Astrocyte of the cerebellum (primary cell): ENCODE data around the gene TMEM181.
A peak's percentile ranks its signal among the peaks of the same experiment; 100 is the strongest.
"Not testable (repeated sequence)": the region's sequence is repeated elsewhere in the genome, so short reads cannot be mapped to it uniquely, and the experiment has no call there.

Experiments
- DNase-seq: peaks from one replicate; pipeline ENCODE4 v3.0.0-alpha.2; 2011; ENCODE audit warnings: low read depth
- H3K4me3 ChIP-seq: 2 replicates; pipeline ENCODE4 v1.5.1; 2011; ENCODE audit warnings: mild to moderate bottlenecking, low read depth, low read length, moderate library complexity
- in situ Hi-C: cut with HindIII; loops from 2 replicates; pipeline ENCODE4 v1.10.0; 2017; ENCODE audit warnings: low sequenced_read_pairs
- TF ChIP-seq, protein P1 (sequence below): IDR thresholded peaks from 2 replicates; pipeline ENCODE4 v1.5.1; 2012; ENCODE audit warnings: low read length, low read depth, moderate library complexity, mild to moderate bottlenecking; ENCODE audit errors: missing control alignments

The TMEM181 gene

DNA sequence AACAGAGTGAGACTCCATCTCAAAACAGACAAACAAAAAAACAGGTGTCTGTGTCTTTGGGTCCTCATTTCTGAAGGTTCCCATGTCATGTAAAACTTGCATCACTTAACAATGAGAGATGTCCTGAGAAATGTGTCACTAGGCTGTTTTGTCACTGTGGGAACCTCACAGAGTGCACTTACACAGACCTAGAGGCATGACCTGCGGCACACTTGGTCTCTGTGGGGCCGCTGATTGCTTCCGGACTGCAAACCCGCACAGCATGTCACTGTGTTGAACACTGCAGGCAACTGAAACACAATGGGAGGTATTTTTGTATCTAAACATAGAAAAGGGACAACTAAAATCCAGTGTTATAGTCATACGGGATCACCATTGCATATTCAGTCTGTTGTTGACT is 42.3 kb upstream of the TMEM181 start:
- TF ChIP-seq, protein P1, sequence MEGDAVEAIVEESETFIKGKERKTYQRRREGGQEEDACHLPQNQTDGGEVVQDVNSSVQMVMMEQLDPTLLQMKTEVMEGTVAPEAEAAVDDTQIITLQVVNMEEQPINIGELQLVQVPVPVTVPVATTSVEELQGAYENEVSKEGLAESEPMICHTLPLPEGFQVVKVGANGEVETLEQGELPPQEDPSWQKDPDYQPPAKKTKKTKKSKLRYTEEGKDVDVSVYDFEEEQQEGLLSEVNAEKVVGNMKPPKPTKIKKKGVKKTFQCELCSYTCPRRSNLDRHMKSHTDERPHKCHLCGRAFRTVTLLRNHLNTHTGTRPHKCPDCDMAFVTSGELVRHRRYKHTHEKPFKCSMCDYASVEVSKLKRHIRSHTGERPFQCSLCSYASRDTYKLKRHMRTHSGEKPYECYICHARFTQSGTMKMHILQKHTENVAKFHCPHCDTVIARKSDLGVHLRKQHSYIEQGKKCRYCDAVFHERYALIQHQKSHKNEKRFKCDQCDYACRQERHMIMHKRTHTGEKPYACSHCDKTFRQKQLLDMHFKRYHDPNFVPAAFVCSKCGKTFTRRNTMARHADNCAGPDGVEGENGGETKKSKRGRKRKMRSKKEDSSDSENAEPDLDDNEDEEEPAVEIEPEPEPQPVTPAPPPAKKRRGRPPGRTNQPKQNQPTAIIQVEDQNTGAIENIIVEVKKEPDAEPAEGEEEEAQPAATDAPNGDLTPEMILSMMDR: no peak
- no peak overlapping the region for H3K4me3 ChIP-seq
- DNase-seq: no peak
- in situ Hi-C loops: no loop called here

- in situ Hi-C loops: no loop called here
- TF ChIP-seq, protein P1: peak; percentile 71
- peak; percentile 68 for DNase-seq
- peak overlapping the region; percentile 25 for H3K4me3 ChIP-seq
Observed at GRCh38 chr6:158518191-158519127, 41.4 kb upstream of the TMEM181 start.

DNA sequence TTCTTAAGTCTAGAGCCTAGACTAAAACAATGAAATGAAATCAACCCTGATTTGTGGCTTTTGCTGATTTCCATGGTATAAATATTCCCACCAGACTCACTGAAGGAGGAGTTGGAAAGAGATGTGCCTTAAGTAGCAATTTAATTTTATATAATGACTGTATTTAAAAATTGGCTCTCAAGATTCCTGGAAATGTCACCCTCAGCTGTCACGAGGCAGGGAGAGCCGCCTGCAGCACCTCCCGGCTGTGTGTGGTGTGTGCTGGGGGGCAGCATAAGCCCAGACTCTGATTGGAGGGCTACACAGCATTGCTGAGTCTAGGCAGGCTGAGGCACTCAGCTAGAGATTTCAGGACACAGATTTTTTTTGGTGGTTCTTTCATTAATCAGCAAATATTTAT is 40.6 kb upstream of the TMEM181 start:
- TF ChIP-seq, protein P1: no peak

GRCh38 chr6:158519761-158520160 is 40.1 kb upstream of the TMEM181 start:
- in situ Hi-C loops: no loop called here
- no peak for DNase-seq
- no peak overlapping the region for H3K4me3 ChIP-seq
- TF ChIP-seq, protein P1: no peak

More for the DNA sequence above, 40.6 kb upstream of the TMEM181 start:
- DNase-seq: no peak
- in situ Hi-C loops: no loop called here
- no peak overlapping the region for H3K4me3 ChIP-seq

- H3K4me3 ChIP-seq, in situ Hi-C loops: not testable (repeated sequence)
Observed at GRCh38 chr6:158520975-158521374, 38.9 kb upstream of the TMEM181 start.

GRCh38 chr6:158521759-158522158 is 38.1 kb upstream of the TMEM181 start:
- no peak overlapping the region for H3K4me3 ChIP-seq
- in situ Hi-C loops: no loop called here
- no peak for DNase-seq
- TF ChIP-seq, protein P1: no peak

More at GRCh38 chr6:158520975-158521374, 38.9 kb upstream of the TMEM181 start:
- DNase-seq: not testable (repeated sequence)

GRCh38 chr6:158522616-158523015 is 37.3 kb upstream of the TMEM181 start:
- in situ Hi-C loops: no loop called here
- no peak for DNase-seq
- TF ChIP-seq, protein P1: no peak
- H3K4me3 ChIP-seq: no peak overlapping the region
